CD14-positive monocyte (primary cell): ENCODE results near the gene CARD11. TPM values are rescaled to one million over a fixed set of nuclear protein-coding genes. Genes with fewer than 3 reads are reported as not detected.

Experiments
- DNase-seq, 3 donors: peaks; one replicate each; pipeline ENCODE4 v3.0.0-alpha.2; 2011 to 2022
- H2AFZ ChIP-seq: 2 replicates; pipeline ENCODE4 v1.6.0; 2012; ENCODE audit warnings: mild to moderate bottlenecking, low read depth, low read length, inconsistent platforms; ENCODE audit not compliant: insufficient read depth, poor library complexity, severe bottlenecking
- H3K27ac ChIP-seq, 2 donors: 1 replicate in 1 of 2; 2 replicates in 1 of 2; pipeline ENCODE4 v1.5.1; 2012 to 2013; ENCODE audit warnings: low read length in 2 of 2, control low read depth in 1 of 2, inconsistent platforms in 1 of 2, low read depth in 1 of 2, mild to moderate bottlenecking in 1 of 2
- H3K27me3 ChIP-seq, 2 donors: one replicate each; pipeline versions ENCODE4 v1.6.0 to v1.6.1; 2011 to 2013; ENCODE audit warnings: low read length in 2 of 2; ENCODE audit not compliant: control insufficient read depth in 2 of 2, insufficient read depth in 2 of 2
- H3K36me3 ChIP-seq, 2 donors: replicated peaks in 1 of 2; 1 replicate in 1 of 2; 2 replicates in 1 of 2; pipeline versions ENCODE4 v1.5.1 to v1.6.1; 2012 to 2013; ENCODE audit warnings: low read length in 2 of 2, control low read depth in 1 of 2, inconsistent platforms in 1 of 2, mild to moderate bottlenecking in 1 of 2; ENCODE audit not compliant: insufficient read depth in 2 of 2, control insufficient read depth in 1 of 2
- H3K4me1 ChIP-seq, 2 donors: 1 replicate in 1 of 2; 2 replicates in 1 of 2; pipeline versions ENCODE4 v1.5.1 to v1.6.1; 2012 to 2013; ENCODE audit warnings: low read length in 2 of 2, control low read depth in 1 of 2, inconsistent platforms in 1 of 2, mild to moderate bottlenecking in 1 of 2, moderate library complexity in 1 of 2; ENCODE audit not compliant: insufficient read depth in 2 of 2, control insufficient read depth in 1 of 2
- H3K4me2 ChIP-seq: replicated peaks from 2 replicates; pipeline ENCODE3; 2012; ENCODE audit warnings: low read length, moderate library complexity, mild to moderate bottlenecking; ENCODE audit not compliant: poor library complexity, severe bottlenecking; ENCODE audit errors: extremely low read depth
- H3K4me3 ChIP-seq, 3 experiments: fragments of 200-600 bp in 1 of 3; sonication (generic) in 1 of 3; replicated peaks in 1 of 3; 1 replicate in 2 of 3; 2 replicates in 1 of 3; pipeline ENCODE4 v1.5.1; 2011 to 2013; ENCODE audit warnings: low read length in 3 of 3, mild to moderate bottlenecking in 3 of 3, control low read depth in 2 of 3, low read depth in 2 of 3, inconsistent platforms in 1 of 3, moderate library complexity in 1 of 3
- H3K79me2 ChIP-seq: 2 replicates; pipeline ENCODE4 v1.6.0; 2012; ENCODE audit warnings: mild to moderate bottlenecking, control low read depth, inconsistent platforms, low read length, moderate library complexity; ENCODE audit not compliant: insufficient read depth
- H3K9ac ChIP-seq: 2 replicates; pipeline ENCODE4 v1.6.0; 2017; ENCODE audit warnings: low read length, mild to moderate bottlenecking; ENCODE audit not compliant: insufficient read depth, poor library complexity, severe bottlenecking
- H3K9me3 ChIP-seq, 2 donors: replicated peaks in 1 of 2; 1 replicate in 1 of 2; 2 replicates in 1 of 2; pipeline versions ENCODE4 v1.5.1 to v1.6.1; 2012 to 2013; ENCODE audit warnings: low read length in 2 of 2, control low read depth in 1 of 2; ENCODE audit not compliant: control insufficient read depth in 1 of 2, insufficient read depth in 1 of 2
- H4K20me1 ChIP-seq: 2 replicates; pipeline ENCODE4 v1.6.0; 2012; ENCODE audit warnings: mild to moderate bottlenecking, low read length, control low read depth, moderate library complexity; ENCODE audit not compliant: insufficient read depth
- H3K27ac Mint-ChIP-seq, 7 donors: one replicate each; pipeline ENCODE4 v1.8.0; 2020; ENCODE audit warnings: mild to moderate bottlenecking in 7 of 7, mixed read lengths in 7 of 7, moderate library complexity in 6 of 7, inconsistent platforms in 2 of 7
- H3K27me3 Mint-ChIP-seq, 3 donors: one replicate each; pipeline ENCODE4 v1.8.0; 2021 to 2022; ENCODE audit warnings: low read depth in 3 of 3, mild to moderate bottlenecking in 3 of 3, mixed read lengths in 3 of 3, moderate library complexity in 3 of 3, inconsistent platforms in 1 of 3
- H3K36me3 Mint-ChIP-seq, 2 donors: one replicate each; pipeline ENCODE4 v1.8.0; 2020; ENCODE audit warnings: mixed read lengths in 2 of 2, inconsistent platforms in 1 of 2, mild to moderate bottlenecking in 1 of 2
- H3K4me1 Mint-ChIP-seq: one replicate; pipeline ENCODE4 v1.8.0; 2020; ENCODE audit warnings: mild to moderate bottlenecking, mixed read lengths
- H3K4me3 Mint-ChIP-seq, 2 donors: one replicate each; pipeline ENCODE4 v1.8.0; 2020; ENCODE audit warnings: mild to moderate bottlenecking in 2 of 2, mixed read lengths in 2 of 2, moderate library complexity in 1 of 2
- H3K9me3 Mint-ChIP-seq, 7 donors: one replicate each; pipeline ENCODE4 v1.8.0; 2020 to 2022; ENCODE audit warnings: mixed read lengths in 7 of 7, mild to moderate bottlenecking in 6 of 7, moderate library complexity in 6 of 7, inconsistent platforms in 2 of 7
- WGBS: methylation state at CpG from one replicate; pipeline ENCODE4 v1.1.5; 2013; ENCODE audit warnings: missing lambda C conversion rate; ENCODE audit not compliant: insufficient coverage; 5-methylcytosine and 5-hydroxymethylcytosine counted together
- intact Hi-C, 2 donors: fragments of 100-400 bp; cut with micrococcal nuclease; formaldehyde crosslinking; loops; one replicate each; pipeline versions ENCODE4 v1.15.0 to v1.15.1; 2023
- polyA plus RNA-seq, 3 donors: library from polyadenylated mRNA; depleted of rRNA in 1 of 3; unstranded in 2 of 3; stranded (reverse) in 1 of 3; fragments of 300-500 nt in 2 of 3; fragments of >200 nt in 1 of 3; fragmentation: Illumina TruSeq in 2 of 3; gene quantifications; 1 replicate in 2 of 3; 2 replicates in 1 of 3; pipeline ENCODE4 v1.2.3, GENCODE V29; 2012 to 2021
- TF ChIP-seq, protein P1 (sequence below): fragments of 200-600 bp; IDR thresholded peaks from one replicate; pipeline ENCODE4 v1.8.0; 2022; ENCODE audit warnings: antibody characterized with exemption, mild to moderate bottlenecking

Gene CARD11
- polyA plus RNA-seq, 3 donors, result 0.04 to 0.17 TPM; not detected in 1

DNA sequence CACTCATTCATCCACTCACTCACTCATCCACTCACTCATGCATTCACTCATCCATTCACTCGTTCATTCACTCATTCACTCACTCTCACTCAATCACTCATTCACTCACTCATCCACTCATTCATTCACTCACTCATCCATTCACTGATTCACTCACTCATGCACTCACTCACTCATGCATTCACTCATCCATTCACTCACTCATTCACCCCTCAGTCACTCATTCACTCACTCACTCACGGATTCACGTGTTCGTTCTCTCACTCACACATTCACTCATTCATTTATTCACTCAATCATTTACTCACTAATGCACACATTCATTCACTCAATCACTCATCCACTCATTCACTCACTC lies 73.4 kb downstream of the CARD11 start:
- 90% methylated on average over 4 of the region's 4 CpGs for WGBS
- H3K36me3 ChIP-seq, result no peaks in the 10 kb centered on the region
- H3K9ac ChIP-seq, result no peak overlapping the region
- no peak overlapping the region for H3K27ac ChIP-seq
- H3K79me2 ChIP-seq, result no peaks in the 10 kb centered on the region
- Mint-ChIP-seq H3K36me3 (no peaks in the 10 kb centered on the region), H3K4me1 (no peaks in the 10 kb centered on the region), H3K4me3 (no peak overlapping the region), H3K27me3 (peaks cover 0 to 3% (median 0%) of the 10 kb centered on the region in 3 donors), H3K27ac (no peak overlapping the region), H3K9me3 (peaks cover 0 to 12% (median 7%) of the 10 kb centered on the region in 7 donors)
- H3K27me3 ChIP-seq, result no peaks in the 10 kb centered on the region
- DNase-seq, result no peak
- no peaks in the 10 kb centered on the region for H3K4me1 ChIP-seq
- H4K20me1 ChIP-seq, result no peaks in the 10 kb centered on the region
- no peak overlapping the region for H3K4me3 ChIP-seq
- intact Hi-C loops, result no loop called here
- TF ChIP-seq, protein P1, sequence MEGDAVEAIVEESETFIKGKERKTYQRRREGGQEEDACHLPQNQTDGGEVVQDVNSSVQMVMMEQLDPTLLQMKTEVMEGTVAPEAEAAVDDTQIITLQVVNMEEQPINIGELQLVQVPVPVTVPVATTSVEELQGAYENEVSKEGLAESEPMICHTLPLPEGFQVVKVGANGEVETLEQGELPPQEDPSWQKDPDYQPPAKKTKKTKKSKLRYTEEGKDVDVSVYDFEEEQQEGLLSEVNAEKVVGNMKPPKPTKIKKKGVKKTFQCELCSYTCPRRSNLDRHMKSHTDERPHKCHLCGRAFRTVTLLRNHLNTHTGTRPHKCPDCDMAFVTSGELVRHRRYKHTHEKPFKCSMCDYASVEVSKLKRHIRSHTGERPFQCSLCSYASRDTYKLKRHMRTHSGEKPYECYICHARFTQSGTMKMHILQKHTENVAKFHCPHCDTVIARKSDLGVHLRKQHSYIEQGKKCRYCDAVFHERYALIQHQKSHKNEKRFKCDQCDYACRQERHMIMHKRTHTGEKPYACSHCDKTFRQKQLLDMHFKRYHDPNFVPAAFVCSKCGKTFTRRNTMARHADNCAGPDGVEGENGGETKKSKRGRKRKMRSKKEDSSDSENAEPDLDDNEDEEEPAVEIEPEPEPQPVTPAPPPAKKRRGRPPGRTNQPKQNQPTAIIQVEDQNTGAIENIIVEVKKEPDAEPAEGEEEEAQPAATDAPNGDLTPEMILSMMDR, result no peak
- H3K9me3 ChIP-seq, result peaks cover 8 to 13% of the 10 kb centered on the region in 2 donors
- no peak overlapping the region for H3K4me2 ChIP-seq
- no peak overlapping the region for H2AFZ ChIP-seq

DNA sequence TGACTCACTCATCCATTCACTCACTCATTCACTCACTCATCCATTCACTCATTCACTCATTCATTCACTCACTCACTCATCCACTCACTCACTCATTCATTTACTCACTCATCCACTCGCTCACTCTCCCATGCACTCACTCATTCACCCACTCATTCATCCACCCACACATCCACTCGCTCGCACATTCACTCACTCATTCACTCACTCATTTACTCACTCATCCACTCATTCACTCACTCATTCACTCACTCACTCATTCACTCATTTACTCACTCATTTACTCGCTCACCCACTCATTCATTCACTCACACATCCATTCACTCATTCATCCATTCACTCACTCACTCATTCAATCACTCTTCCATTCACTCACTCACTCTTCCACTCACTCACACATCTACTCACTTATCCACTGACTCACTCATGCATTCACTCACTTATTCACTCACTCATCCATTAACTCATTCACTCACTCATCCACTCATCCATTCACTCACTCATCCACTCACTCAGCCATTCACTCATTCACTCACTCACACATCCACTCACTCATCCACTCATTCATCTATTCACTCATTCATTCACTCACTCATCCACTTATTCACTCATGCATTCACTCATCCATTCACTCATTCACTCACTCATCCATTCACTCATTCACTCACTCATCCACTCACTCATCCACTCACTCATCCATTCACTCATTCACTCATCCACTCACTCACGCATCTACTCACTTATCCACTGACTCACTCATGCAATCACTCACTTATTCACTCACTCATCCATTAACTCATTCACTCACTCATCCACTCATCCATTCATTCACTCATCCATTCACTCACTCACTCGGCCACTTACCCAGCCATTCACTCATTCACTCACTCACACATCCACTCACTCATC lies 74.0 kb downstream of the CARD11 start:
- Histone ChIP-seq H3K79me2 (no peaks in the 10 kb centered on the region), H3K27ac (no peak overlapping the region), H3K9ac (no peak overlapping the region), H3K36me3 (no peaks in the 10 kb centered on the region), H3K4me1 (no peaks in the 10 kb centered on the region), H2AFZ (no peak overlapping the region), H4K20me1 (no peaks in the 10 kb centered on the region), H3K4me2 (no peak overlapping the region), H3K9me3 (peaks cover 8 to 13% of the 10 kb centered on the region in 2 donors), H3K4me3 (no peak overlapping the region), H3K27me3 (no peaks in the 10 kb centered on the region)
- TF ChIP-seq, protein P1, result no peak
- DNase-seq, result no peak
- Mint-ChIP-seq H3K4me3 (no peak overlapping the region), H3K27ac (no peak overlapping the region), H3K9me3 (peaks cover 0 to 12% (median 9%) of the 10 kb centered on the region in 7 donors), H3K36me3 (no peaks in the 10 kb centered on the region), H3K4me1 (no peaks in the 10 kb centered on the region), H3K27me3 (peaks cover 0 to 3% (median 0%) of the 10 kb centered on the region in 3 donors)
- intact Hi-C loops, result loop anchor here in 1 of 2 donors (10.0 kb wide), 1 partner anchor 95 kb away; no protein-coding TSS in a partner anchor
- WGBS, result 96% methylated on average over 6 of the region's 6 CpGs
